Upper lobe of right lung (tissue), 1 donor: Measurements from ENCODE around the gene MIF. TPM values are rescaled to one million over a fixed set of nuclear protein-coding genes. Genes with fewer than 3 reads are reported as not detected.

Source experiments
- ATAC-seq: fragments of 200-7000 bp; cut with Tn5 transposase; one replicate; pipeline ENCODE4 v1.9.1; 2020; ENCODE audit warnings: mild to moderate bottlenecking, moderate library complexity
- DNase-seq: peaks from one replicate; pipeline ENCODE4 v3.0.0-alpha.2; 2020
- H3K27ac ChIP-seq: fragments of 200-600 bp; one replicate; pipeline ENCODE4 v1.8.0; 2022
- H3K27me3 ChIP-seq: fragments of 200-600 bp; one replicate; pipeline ENCODE4 v1.8.0; 2022; ENCODE audit warnings: mild to moderate bottlenecking
- H3K36me3 ChIP-seq: fragments of 200-600 bp; one replicate; pipeline ENCODE4 v1.8.0; 2022
- H3K4me1 ChIP-seq: fragments of 200-600 bp; one replicate; pipeline ENCODE4 v1.8.0; 2022
- H3K4me3 ChIP-seq: fragments of 200-600 bp; one replicate; pipeline ENCODE4 v1.8.0; 2022; ENCODE audit warnings: mild to moderate bottlenecking
- H3K9me3 ChIP-seq: fragments of 200-600 bp; one replicate; pipeline ENCODE4 v1.8.0; 2022
- CTCF ChIP-seq: fragments of 200-600 bp; IDR thresholded peaks from one replicate; pipeline ENCODE4 v1.8.0; 2022; ENCODE audit warnings: antibody characterized with exemption
- intact Hi-C: fragments of 100-400 bp; cut with DNase I; formaldehyde crosslinking; loops from one replicate; pipeline ENCODE4 v1.11.0; 2022
- total RNA-seq: library from RNA; stranded (reverse); fragmentation: NEBNext Ultra II Directional; extraction: Animal tissue kit (Norgen Biotek cat#: 25700); gene quantifications from one replicate; pipeline ENCODE4 v1.2.1, GENCODE V29; 2021
- donor health status: DM: no; HTN: yes; CAD: no; lungs with severe emphysema.

Gene MIF
- total RNA-seq, 1 donor from 2014 or later: 236 TPM

DNA sequence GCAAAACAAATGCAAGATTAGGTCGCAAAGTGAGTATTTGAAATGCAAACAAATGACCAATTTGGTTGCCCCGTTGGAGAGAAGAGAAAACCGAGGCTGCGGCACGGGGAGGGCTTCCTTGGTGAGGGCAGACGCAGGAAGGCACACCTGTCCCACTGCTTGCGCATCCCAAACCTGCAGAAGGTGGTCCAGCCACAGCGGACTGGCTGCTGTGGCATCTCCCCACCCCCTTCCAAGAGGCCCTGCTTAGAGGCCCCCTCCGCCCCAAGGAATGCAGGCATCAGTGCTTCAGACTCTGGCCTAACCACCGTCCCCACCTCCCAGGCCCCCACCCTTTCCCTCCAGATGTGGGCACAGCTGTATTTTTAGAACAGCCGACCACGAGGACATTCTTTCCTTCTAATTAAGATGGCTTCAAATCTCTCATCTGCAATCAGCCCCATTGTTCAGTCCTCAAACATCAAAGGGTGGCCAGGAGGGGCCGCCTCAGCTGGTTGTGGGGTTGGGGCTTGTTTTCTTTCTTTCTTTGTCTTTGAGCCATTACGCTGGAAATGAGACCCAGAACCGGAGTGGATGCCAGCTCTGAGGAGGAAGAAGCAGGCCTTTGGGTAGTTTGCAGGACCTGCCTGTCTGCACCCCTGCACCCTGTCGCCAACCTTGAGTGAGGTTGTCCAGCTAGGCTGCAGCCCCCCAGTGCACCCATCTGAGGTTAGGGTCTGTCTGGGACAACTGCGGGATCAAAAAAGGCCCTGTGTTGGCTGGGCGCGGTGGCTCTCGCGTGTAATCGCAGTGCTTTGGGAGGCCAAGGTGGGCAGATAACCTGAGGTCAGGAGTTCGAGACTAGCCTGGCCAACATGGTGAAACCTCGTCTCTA, 46.0 kb upstream of the MIF start:
- no peak overlapping the region for H3K4me3 ChIP-seq
- TF ChIP-seq CTCF: no peak
- DNase-seq (no peak), ATAC-seq (no peak)
- H3K36me3 ChIP-seq: no peaks in the 10 kb centered on the region
- no peak overlapping the region for H3K27ac ChIP-seq
- H3K9me3 ChIP-seq: no peaks in the 10 kb centered on the region
- peaks cover 7% of the 10 kb centered on the region for H3K27me3 ChIP-seq
- peaks cover 21% of the 10 kb centered on the region for H3K4me1 ChIP-seq
- intact Hi-C loops: loop anchor here (10.0 kb wide), 1 partner anchor 73 kb away; the partner anchor contains the start of gene MMP11

GRCh38 chr22:23849009-23850006, 44.9 kb upstream of the MIF start:
- ATAC-seq: peak; percentile 94
- Histone ChIP-seq H3K27ac (no peak overlapping the region), H3K9me3 (no peaks in the 10 kb centered on the region), H3K36me3 (no peaks in the 10 kb centered on the region), H3K4me3 (no peak overlapping the region), H3K27me3 (peaks cover 7% of the 10 kb centered on the region), H3K4me1 (peaks cover 18% of the 10 kb centered on the region)
- peak; percentile 92 for DNase-seq
- intact Hi-C loops: loop anchor here (10.0 kb wide), 1 partner anchor 75 kb away; the partner anchor contains the start of gene MMP11
- TF ChIP-seq CTCF: peak; percentile 99

- intact Hi-C loops: no loop called here
- Histone ChIP-seq H3K36me3 (no peaks in the 10 kb centered on the region), H3K27me3 (peaks cover 7% of the 10 kb centered on the region), H3K4me1 (peaks cover 9% of the 10 kb centered on the region), H3K4me3 (no peak overlapping the region), H3K9me3 (no peaks in the 10 kb centered on the region), H3K27ac (no peak overlapping the region)
- DNase-seq (no peak), ATAC-seq (no peak)
- no peak for TF ChIP-seq CTCF
These were observed 44.0 kb upstream of the MIF start for GRCh38 chr22:23850136-23850611.

GRCh38 chr22:23856721-23857605, 37.2 kb upstream of the MIF start:
- Histone ChIP-seq H3K9me3 (no peaks in the 10 kb centered on the region), H3K4me1 (peaks cover 6% of the 10 kb centered on the region), H3K27me3 (no peaks in the 10 kb centered on the region), H3K36me3 (no peaks in the 10 kb centered on the region), H3K27ac (peak overlapping the region; percentile 89), H3K4me3 (peak overlapping the region; percentile 81)
- peak; percentile 77 for DNase-seq
- TF ChIP-seq CTCF: no peak
- peak; percentile 55 for ATAC-seq
- intact Hi-C loops: no loop called here
